GM19467 (cell line): ENCODE data around the gene NCMAP.

Source experiments
- ATAC-seq: cut with Tn5 transposase; IDR thresholded peaks from one replicate; pipeline ENCODE4 v1.9.1; 2021; ENCODE audit warnings: mild to moderate bottlenecking, moderate library complexity; ENCODE audit not compliant: unreplicated experiment

Gene NCMAP

GRCh38 chr1:24620678-24621077 lies 64.8 kb downstream of the NCMAP start:
- ATAC-seq = no peak

- ATAC-seq = no peak
These were observed 65.2 kb downstream of the NCMAP start for GRCh38 chr1:24621121-24621520.

- ATAC-seq = no peak
These were observed 66.3 kb downstream of the NCMAP start for GRCh38 chr1:24622218-24622617.

- no peak for ATAC-seq
These were observed 76.9 kb downstream of the NCMAP start for GRCh38 chr1:24632832-24633175.

- no peak for ATAC-seq
These were observed 79.4 kb downstream of the NCMAP start for GRCh38 chr1:24635195-24635843.

GRCh38 chr1:24636661-24637357 lies 80.9 kb downstream of the NCMAP start:
- no peak for ATAC-seq

GRCh38 chr1:24639094-24639493 lies 83.2 kb downstream of the NCMAP start:
- ATAC-seq = no peak

- ATAC-seq = no peak
These were observed 84.0 kb downstream of the NCMAP start for GRCh38 chr1:24639881-24640280.

- ATAC-seq = no peak
These were observed 84.4 kb downstream of the NCMAP start for GRCh38 chr1:24640288-24640687.

- no peak for ATAC-seq
These were observed 85.8 kb downstream of the NCMAP start for GRCh38 chr1:24641646-24642151.

GRCh38 chr1:24642481-24643362 lies 86.8 kb downstream of the NCMAP start, which contains the start of gene SRRM1:
TSS of gene SRRM1 (plus strand) at chr1:24643302. CDS start at chr1:24643327, 25 bp downstream.
- peak; percentile 89 for ATAC-seq

- ATAC-seq = peak; percentile 3
These were observed 87.6 kb downstream of the NCMAP start for GRCh38 chr1:24643363-24644099.

- ATAC-seq = no peak
These were observed 88.2 kb downstream of the NCMAP start for GRCh38 chr1:24644100-24644384.

- no peak for ATAC-seq
These were observed 93.0 kb downstream of the NCMAP start for GRCh38 chr1:24648919-24649318.

- no peak for ATAC-seq
These were observed 96.5 kb downstream of the NCMAP start for GRCh38 chr1:24652382-24652781.

GRCh38 chr1:24654010-24654409 lies 98.1 kb downstream of the NCMAP start:
- no peak for ATAC-seq

GRCh38 chr1:24656046-24656445 lies 100.2 kb downstream of the NCMAP start:
- no peak for ATAC-seq

- no peak for ATAC-seq
These were observed 101.9 kb downstream of the NCMAP start for GRCh38 chr1:24657781-24658180.
